Stomach (tissue), 4 donors: ENCODE results near the gene TOMM40.

Experiments
- EP300 ChIP-seq: sonication (generic); formaldehyde crosslinking; IDR thresholded peaks from one replicate; pipeline ENCODE4 v1.6.1; 2017; ENCODE audit warnings: antibody characterized with exemption
- POLR2AphosphoS5 ChIP-seq, 3 donors: sonication (generic); formaldehyde crosslinking; IDR thresholded peaks; one replicate each; pipeline ENCODE4 v1.6.1; 2016; ENCODE audit warnings: antibody characterized with exemption in 3 of 3
- TF ChIP-seq, protein P1 (sequence below), 7 experiments: fragments of 450-650 bp in 4 of 7; fragments of 200-600 bp in 3 of 7; sonication (generic) in 3 of 7; IDR thresholded peaks; one replicate each; pipeline ENCODE4 v1.5.1; 2016 to 2019; ENCODE audit warnings: antibody characterized with exemption in 7 of 7, control low read depth in 2 of 7, mild to moderate bottlenecking in 1 of 7

DNA sequence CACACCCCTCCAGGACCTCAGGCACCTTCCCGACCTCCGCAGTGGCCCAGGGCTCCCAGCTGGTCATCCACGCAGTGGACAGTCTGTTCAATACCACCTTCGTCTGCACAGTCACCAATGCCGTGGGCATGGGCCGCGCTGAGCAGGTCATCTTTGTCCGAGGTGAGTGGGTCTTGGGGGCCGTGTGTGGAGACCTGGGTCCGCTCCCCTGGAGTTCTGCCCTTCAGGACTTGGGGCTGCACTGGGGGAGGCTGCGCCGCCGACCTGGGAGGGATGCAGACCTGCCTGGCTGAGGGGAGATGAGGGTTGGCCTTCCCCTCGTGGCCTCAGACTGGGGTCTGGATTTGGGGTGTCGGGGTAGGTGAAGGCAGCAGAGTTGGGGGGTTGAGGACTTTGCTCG, 16.7 kb upstream of the TOMM40 start:
- TF ChIP-seq, protein P1, sequence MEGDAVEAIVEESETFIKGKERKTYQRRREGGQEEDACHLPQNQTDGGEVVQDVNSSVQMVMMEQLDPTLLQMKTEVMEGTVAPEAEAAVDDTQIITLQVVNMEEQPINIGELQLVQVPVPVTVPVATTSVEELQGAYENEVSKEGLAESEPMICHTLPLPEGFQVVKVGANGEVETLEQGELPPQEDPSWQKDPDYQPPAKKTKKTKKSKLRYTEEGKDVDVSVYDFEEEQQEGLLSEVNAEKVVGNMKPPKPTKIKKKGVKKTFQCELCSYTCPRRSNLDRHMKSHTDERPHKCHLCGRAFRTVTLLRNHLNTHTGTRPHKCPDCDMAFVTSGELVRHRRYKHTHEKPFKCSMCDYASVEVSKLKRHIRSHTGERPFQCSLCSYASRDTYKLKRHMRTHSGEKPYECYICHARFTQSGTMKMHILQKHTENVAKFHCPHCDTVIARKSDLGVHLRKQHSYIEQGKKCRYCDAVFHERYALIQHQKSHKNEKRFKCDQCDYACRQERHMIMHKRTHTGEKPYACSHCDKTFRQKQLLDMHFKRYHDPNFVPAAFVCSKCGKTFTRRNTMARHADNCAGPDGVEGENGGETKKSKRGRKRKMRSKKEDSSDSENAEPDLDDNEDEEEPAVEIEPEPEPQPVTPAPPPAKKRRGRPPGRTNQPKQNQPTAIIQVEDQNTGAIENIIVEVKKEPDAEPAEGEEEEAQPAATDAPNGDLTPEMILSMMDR (IDR thresholded peaks at IDR 0.05): no peak
- no peak for TF ChIP-seq EP300
- TF ChIP-seq POLR2AphosphoS5 (IDR thresholded peaks at IDR 0.05): no peak
